ENCODE data around the gene LRRC57.
"Not testable (repeated sequence)": the region's sequence is repeated elsewhere in the genome, so short reads cannot be mapped to it uniquely, and the experiment has no call there.

Gene LRRC57

GRCh38 chr15:42548249-42549031 lies at the start of gene LRRC57, which contains the start of gene HAUS2:
Gene LRRC57 (minus strand): TSS chr15:42548793. CDS start chr15:42548434, 359 bp downstream.
Gene HAUS2 (plus strand): TSS chr15:42548838. CDS start chr15:42548873, 35 bp downstream.
- DNase-seq, result peak; percentile 95

DNA sequence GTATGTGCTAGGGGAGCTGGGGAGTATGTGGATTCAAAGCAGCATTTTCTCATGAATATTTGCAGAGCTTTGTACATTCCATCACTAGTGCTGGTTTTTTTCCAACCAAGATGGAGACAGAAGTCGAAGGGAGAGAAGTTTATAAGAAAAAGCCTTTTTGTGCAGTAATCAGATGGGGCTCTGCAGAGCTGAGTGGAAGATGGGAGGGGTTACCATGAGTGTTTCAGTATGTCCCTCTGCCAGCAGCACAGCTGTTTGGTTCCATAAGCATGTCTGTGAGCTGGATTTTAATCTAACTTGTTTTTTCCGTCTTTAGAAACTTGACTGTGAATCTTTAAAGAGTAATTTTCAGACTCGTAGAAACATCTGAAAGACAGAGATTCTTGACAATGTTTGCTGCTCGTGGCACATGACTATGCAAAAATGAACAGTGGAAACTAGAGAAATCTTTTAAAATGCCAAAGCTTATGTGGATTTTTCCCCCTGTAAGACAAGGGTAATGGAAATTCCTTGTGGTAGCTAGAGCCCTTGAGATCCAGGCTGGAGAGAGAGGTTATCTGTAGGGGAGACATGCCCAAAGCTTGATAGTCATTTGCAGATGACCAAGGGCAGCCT lies 47.1 kb upstream of the LRRC57 start:
- DNase-seq, result peak; percentile 74

DNA sequence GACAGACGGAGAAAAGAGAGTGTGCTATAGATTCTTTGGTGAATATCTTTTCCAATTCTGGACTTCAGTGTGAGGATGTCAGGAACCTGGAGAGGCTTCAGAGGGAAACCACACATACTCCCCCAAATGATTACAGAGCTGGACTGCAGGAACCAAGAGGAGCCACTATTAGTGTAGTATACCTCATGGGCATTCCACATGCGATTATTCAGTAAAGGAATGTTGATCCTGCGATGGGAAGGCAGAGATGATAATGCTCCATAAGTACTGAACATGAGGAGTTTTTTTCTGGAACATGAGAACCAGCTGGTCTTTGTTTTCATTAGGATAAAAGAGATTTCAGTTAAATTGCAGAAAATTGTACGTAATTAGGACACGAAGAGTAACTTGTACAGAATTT lies 45.5 kb upstream of the LRRC57 start:
- no peak for DNase-seq

- peak; percentile 63 for DNase-seq
Observed at GRCh38 chr15:42593143-42593542, 44.5 kb upstream of the LRRC57 start.

- no peak for DNase-seq
Observed at GRCh38 chr15:42592716-42593115, 44.1 kb upstream of the LRRC57 start.

GRCh38 chr15:42591238-42591934 lies 42.8 kb upstream of the LRRC57 start:
- no peak for DNase-seq

GRCh38 chr15:42590619-42591237 lies 42.1 kb upstream of the LRRC57 start:
- DNase-seq, result no peak

GRCh38 chr15:42584031-42584765 lies 35.6 kb upstream of the LRRC57 start:
- DNase-seq, result no peak

DNA sequence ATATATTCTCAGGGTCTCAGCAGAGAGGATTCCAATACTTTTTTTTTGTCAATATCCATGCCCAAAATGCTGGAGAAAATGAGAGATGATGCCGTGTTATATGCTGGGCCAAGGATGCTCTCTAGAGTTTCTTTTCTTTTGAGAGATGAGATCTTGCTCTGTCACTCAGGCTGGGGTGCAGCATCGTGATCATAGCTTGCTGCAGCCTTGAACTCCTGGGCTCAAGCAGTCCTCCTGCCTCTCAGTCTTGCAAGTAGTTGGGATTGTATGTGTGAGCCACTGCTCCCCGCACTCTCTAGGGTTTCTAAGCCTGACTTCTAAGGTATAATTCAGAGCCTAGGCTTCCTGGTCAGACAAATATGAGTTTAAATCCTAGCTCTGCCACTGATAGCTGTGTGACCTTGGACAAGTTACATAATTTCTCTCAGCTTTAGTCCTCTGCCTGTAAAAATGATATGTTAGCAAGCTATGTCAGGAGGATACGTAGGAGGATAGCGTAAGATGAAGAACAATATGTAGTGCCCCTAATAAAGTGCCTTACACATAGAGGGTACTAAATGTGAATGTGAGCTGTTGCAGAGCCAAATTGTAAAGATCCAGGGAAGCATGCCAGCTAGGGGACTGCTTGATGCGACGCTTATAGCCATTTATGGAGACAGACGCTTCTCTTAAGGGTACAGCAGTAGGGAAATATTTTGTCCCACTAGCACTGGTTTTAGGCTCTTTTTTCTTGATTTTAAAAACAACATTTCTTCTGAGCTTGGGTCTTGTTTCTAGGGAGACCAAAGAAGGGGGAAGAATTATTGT lies 34.2 kb upstream of the LRRC57 start:
- DNase-seq, result no peak

- DNase-seq, result peak; percentile 87
Observed at GRCh38 chr15:42581272-42581730, 32.7 kb upstream of the LRRC57 start.

- no peak for DNase-seq
Observed at GRCh38 chr15:42578984-42579537, 30.5 kb upstream of the LRRC57 start.

DNA sequence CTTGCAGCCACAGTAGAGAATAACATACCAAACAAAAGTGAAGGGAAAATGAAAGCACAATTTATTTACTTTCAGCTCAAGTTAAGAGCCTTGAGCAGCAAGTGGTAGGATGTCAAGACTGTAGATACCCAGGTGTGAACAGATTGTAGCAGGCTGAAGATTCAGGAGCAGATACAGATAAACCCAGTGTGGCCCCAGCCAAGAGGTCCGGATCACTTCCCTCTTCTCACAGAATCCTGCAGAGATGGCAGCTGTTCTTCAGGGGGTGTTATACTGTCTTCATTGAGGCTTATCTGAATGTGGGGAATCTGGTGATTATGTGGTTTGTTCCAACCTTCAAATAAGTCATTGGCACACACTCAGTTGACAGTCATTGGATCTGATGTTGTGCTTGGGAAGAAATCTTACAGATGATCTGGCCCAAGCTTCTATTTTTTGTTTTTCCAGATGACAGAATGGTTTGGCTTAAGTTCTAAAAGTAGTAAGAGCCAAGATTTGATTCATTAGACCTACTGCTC lies 29.0 kb upstream of the LRRC57 start:
- no peak for DNase-seq

GRCh38 chr15:42576776-42577175 lies 28.2 kb upstream of the LRRC57 start:
- DNase-seq, result no peak

DNA sequence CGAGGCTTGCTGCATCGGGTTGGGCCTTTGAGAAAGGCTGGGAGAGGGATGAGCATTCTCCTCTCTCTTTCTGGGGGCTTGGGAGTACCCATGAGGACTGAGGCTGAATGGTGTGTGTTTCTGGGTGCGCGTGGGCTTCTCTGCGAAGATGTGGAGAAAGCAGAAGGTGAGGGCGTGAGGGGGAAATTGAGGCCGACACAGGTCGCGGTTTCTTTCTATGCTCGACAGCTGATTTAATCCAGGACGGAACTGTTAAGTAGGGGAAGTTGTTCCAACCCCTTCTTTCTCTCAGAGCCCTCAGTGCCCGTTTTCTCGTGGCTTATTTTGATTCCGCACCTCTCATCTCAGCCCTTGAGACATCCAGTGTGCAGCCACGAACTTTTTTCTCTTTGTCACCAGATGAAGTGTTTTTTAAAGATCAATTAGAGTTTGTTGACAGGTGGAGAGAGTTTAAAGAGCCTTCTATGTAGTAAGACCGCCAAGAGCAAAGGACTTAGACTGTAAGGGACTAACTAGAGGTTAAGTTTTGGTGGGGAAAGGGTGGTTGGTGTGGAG lies 27.5 kb upstream of the LRRC57 start:
- DNase-seq, result no peak

DNA sequence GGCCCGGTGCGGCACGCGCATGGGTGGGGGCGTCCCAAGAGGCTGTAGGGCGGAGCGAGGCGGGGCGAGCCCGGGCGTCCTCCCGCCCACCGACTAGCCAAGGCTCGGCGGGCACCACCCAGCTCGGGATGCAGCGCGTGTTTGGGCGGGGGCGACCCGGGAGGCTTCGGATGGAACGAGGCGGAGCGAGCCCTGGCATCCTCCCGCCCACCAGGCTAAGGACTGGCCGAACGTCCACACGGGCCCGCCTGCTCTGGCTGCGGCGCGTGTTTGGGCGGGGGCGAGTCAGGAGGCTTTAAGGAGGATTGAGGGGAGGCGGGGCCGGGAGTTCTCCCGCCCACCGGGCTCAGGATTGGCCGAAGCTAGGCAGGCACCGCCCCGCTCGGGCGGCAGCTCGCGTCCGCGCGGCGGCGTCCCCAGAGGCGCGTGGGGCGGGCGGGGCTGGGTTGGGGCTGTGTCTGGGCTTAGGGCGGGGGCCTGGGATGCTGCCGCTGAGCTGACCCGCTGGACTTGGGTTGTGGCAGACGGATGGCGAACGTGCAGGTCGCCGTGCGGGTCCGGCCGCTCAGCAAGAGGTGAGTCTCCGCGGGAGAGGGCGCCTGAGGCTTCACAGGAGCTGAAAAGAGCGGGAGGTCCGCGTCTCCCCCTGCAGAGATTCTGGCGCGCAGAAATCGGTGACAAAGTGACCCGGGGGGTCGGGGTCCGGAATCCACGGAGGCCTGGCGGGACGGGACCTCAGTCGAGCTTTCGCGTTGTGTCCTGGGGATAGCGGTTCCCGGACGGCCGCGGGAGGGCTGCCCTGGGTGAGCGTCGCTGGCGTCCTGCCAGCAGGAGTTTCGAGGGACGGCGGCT lies 26.8 kb upstream of the LRRC57 start, which contains the start of gene STARD9:
STARD9 (plus strand) TSS at position 419 of the 852 bp plus-strand sequence; CDS start at position 529, 110 bp downstream.
- peak; percentile 98 for DNase-seq

DNA sequence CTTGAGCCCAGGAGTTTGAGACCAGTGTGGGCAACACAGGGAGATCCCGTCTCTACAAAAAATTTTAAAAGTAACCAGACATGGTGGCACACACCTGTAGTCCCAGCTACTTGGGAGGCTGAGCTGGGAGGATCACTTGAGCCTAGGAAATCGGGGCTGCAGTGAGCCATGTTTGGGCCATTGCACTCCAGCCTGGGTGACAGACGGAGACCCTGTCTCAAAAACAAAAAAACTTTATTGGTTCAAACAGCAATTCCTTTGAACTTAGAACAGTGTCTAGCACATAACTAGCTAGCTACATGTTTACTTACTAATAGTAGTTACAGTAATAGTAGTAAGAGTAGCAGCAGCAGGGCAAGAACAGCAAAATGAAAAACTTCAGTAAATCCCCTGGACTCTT lies 10.1 kb upstream of the LRRC57 start:
- DNase-seq, result no peak

- DNase-seq, result not testable (repeated sequence)
Observed at GRCh38 chr15:42556550-42557207, 8.1 kb upstream of the LRRC57 start.

GRCh38 chr15:42553554-42553953 lies 5.0 kb upstream of the LRRC57 start:
- DNase-seq, result no peak

All from right forelimb (tissue), 1 donor.